Activated naive CD8-positive, alpha-beta T cell treated with anti-CD3 and anti-CD28 coated beads, Interleukin-2, amount 50 U/mL, for 24 hours (primary cell): ENCODE results near the gene IFIT1B.

Experiments used
- ATAC-seq: fragments of 150-1000 bp; cut with Tn5 transposase; one replicate; pipeline ENCODE4 v1.10.0; 2021
- DNase-seq: peaks from one replicate; pipeline ENCODE4 v3.0.0; 2021
- H3K27ac Mint-ChIP-seq: one replicate; pipeline ENCODE4 v1.8.0; 2021; ENCODE audit warnings: mild to moderate bottlenecking, mixed read lengths
- H3K27me3 Mint-ChIP-seq: one replicate; pipeline ENCODE4 v1.8.0; 2021; ENCODE audit warnings: mixed read lengths
- H3K36me3 Mint-ChIP-seq: one replicate; pipeline ENCODE4 v1.8.0; 2021; ENCODE audit warnings: low read depth, mixed read lengths
- H3K4me1 Mint-ChIP-seq: one replicate; pipeline ENCODE4 v1.8.0; 2021; ENCODE audit warnings: mixed read lengths
- H3K4me3 Mint-ChIP-seq: one replicate; pipeline ENCODE4 v1.8.0; 2021; ENCODE audit warnings: mild to moderate bottlenecking, moderate library complexity, mixed read lengths
- H3K9me3 Mint-ChIP-seq: one replicate; pipeline ENCODE4 v1.8.0; 2021; ENCODE audit warnings: mixed read lengths

Gene IFIT1B

DNA sequence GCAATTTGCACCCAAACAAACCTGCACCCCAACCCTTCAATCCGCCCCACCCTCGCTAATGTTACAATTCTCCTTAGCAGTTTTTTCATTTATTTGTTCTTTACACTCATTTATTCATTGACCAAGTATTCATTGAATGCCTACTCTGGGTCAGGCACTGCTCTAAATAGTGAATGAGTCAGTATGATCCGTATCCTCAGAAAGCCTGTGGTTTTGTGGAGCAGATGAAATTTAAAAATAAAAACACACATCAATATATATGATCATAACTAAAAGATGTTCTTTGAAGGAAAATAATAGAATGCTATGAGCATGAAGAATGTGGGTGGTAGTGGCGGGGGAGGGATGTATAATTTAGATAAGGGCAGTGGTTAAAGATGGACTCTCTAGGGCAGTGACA, 49.8 kb downstream of the IFIT1B start:
- Mint-ChIP-seq H3K4me3 (no peak overlapping the region), H3K27me3 (peaks cover 3% of the 10 kb centered on the region), H3K4me1 (no peaks in the 10 kb centered on the region), H3K36me3 (no peaks in the 10 kb centered on the region), H3K9me3 (no peaks in the 10 kb centered on the region), H3K27ac (no peak overlapping the region)
- DNase-seq (no peak), ATAC-seq (no peak)

- no peaks in the 10 kb centered on the region for H3K9me3 Mint-ChIP-seq
- ATAC-seq (no peak), DNase-seq (no peak)
- H3K4me3 Mint-ChIP-seq, result no peak overlapping the region
- no peaks in the 10 kb centered on the region for H3K36me3 Mint-ChIP-seq
- H3K27me3 Mint-ChIP-seq, result peaks cover 6% of the 10 kb centered on the region
- H3K4me1 Mint-ChIP-seq, result no peaks in the 10 kb centered on the region
- no peak overlapping the region for H3K27ac Mint-ChIP-seq
Measured at GRCh38 chr10:89428877-89429276, 51.0 kb downstream of the IFIT1B start.

DNA sequence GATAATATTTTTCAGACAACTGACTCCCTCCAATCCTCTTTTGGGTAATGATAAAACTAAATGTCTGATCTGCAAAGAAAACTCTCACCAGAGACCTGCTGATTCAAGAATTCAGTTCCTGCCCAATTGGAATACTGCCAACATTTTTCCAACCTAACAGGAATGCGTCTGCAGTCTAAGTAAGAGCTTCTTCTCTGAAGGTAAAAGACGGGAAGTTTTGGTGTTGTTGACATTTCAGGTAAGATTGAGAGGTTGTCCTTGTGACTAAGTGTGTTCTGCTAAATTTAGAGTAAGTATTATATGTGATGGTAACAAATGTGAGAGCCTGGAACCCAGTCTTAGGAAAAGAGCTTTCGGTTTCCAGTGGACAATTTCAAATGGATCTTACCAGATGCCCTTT, 54.1 kb downstream of the IFIT1B start:
- peaks cover 11% of the 10 kb centered on the region for H3K27me3 Mint-ChIP-seq
- no peaks in the 10 kb centered on the region for H3K36me3 Mint-ChIP-seq
- no peaks in the 10 kb centered on the region for H3K9me3 Mint-ChIP-seq
- H3K27ac Mint-ChIP-seq, result no peak overlapping the region
- H3K4me1 Mint-ChIP-seq, result no peaks in the 10 kb centered on the region
- no peak for DNase-seq
- ATAC-seq, result no peak
- H3K4me3 Mint-ChIP-seq, result no peak overlapping the region
